Endothelial cell (in vitro differentiated cells): Measurements from ENCODE around the gene ZAR1L. TPM values are rescaled to one million over a fixed set of nuclear protein-coding genes. Genes with fewer than 3 reads are reported as not detected.
A peak's percentile ranks its signal among the peaks of the same experiment; 100 is the strongest.

Source experiments
- DNase-seq: peaks from one replicate; pipeline ENCODE4 v3.0.0; 2021; ENCODE audit warnings: low spot score
- H3K27ac Mint-ChIP-seq: one replicate; pipeline ENCODE4 v1.8.0; 2021; ENCODE audit warnings: mixed read lengths, inconsistent platforms; ENCODE audit not compliant: unreplicated experiment
- H3K27me3 Mint-ChIP-seq: one replicate; pipeline ENCODE4 v1.8.0; 2021; ENCODE audit warnings: mild to moderate bottlenecking, moderate library complexity, mixed read lengths, inconsistent platforms; ENCODE audit not compliant: unreplicated experiment
- H3K36me3 Mint-ChIP-seq: one replicate; pipeline ENCODE4 v1.8.0; 2021; ENCODE audit warnings: mild to moderate bottlenecking, low read depth, mixed read lengths, inconsistent platforms; ENCODE audit not compliant: unreplicated experiment
- H3K4me1 Mint-ChIP-seq: one replicate; pipeline ENCODE4 v1.8.0; 2021; ENCODE audit warnings: mild to moderate bottlenecking, mixed read lengths, inconsistent platforms; ENCODE audit not compliant: unreplicated experiment
- H3K4me3 Mint-ChIP-seq: one replicate; pipeline ENCODE4 v1.8.0; 2021; ENCODE audit warnings: mild to moderate bottlenecking, mixed read lengths, inconsistent platforms; ENCODE audit not compliant: unreplicated experiment
- H3K9me3 Mint-ChIP-seq: one replicate; pipeline ENCODE4 v1.8.0; 2021; ENCODE audit warnings: mixed read lengths, inconsistent platforms; ENCODE audit not compliant: unreplicated experiment
- total RNA-seq: library from RNA; stranded (reverse); fragmentation: NEBNext Ultra II Directional; extraction: Animal tissue kit (Norgen Biotek cat#: 25700); gene quantifications from one replicate; pipeline ENCODE4 v1.2.1, GENCODE V29; 2021; ENCODE audit not compliant: unreplicated experiment
- TF ChIP-seq, protein P1 (sequence below): fragments of 200-600 bp; sonication (generic); IDR thresholded peaks from one replicate; pipeline ENCODE4 v1.5.0; 2021; ENCODE audit warnings: antibody characterized with exemption; ENCODE audit not compliant: unreplicated experiment

ZAR1L gene
- total RNA-seq, 1 donor from 2014 or later = not detected

GRCh38 chr13:32340914-32341313 is 25.8 kb upstream of the ZAR1L start:
- no peaks in the 10 kb centered on the region for H3K27me3 Mint-ChIP-seq
- H3K27ac Mint-ChIP-seq = no peak overlapping the region
- no peak for DNase-seq
- no peak overlapping the region for H3K4me3 Mint-ChIP-seq
- no peaks in the 10 kb centered on the region for H3K4me1 Mint-ChIP-seq
- TF ChIP-seq, protein P1, sequence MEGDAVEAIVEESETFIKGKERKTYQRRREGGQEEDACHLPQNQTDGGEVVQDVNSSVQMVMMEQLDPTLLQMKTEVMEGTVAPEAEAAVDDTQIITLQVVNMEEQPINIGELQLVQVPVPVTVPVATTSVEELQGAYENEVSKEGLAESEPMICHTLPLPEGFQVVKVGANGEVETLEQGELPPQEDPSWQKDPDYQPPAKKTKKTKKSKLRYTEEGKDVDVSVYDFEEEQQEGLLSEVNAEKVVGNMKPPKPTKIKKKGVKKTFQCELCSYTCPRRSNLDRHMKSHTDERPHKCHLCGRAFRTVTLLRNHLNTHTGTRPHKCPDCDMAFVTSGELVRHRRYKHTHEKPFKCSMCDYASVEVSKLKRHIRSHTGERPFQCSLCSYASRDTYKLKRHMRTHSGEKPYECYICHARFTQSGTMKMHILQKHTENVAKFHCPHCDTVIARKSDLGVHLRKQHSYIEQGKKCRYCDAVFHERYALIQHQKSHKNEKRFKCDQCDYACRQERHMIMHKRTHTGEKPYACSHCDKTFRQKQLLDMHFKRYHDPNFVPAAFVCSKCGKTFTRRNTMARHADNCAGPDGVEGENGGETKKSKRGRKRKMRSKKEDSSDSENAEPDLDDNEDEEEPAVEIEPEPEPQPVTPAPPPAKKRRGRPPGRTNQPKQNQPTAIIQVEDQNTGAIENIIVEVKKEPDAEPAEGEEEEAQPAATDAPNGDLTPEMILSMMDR = no peak
- no peaks in the 10 kb centered on the region for H3K9me3 Mint-ChIP-seq
- H3K36me3 Mint-ChIP-seq = peaks cover 4% of the 10 kb centered on the region

DNA sequence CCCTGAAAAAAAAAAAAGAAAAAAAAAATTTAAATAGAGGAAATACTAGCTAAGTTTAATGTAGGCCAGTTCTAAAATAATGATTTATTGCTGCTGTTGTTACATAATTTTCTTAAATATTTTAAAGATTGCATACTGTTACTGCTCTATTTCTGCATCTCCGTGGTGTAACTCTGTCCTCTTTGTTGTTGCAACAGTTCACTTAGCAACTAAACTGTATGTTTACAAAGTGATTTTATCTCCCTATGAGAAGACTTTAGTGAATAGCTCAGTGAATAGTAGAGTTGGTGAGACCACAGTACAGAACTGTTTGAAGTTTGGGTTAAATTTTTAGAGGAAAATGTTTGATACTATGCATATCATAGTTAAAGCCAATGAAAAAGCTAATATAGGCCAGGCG is 19.5 kb upstream of the ZAR1L start:
- Mint-ChIP-seq H3K36me3 (peaks cover 11% of the 10 kb centered on the region), H3K4me1 (no peaks in the 10 kb centered on the region), H3K27me3 (no peaks in the 10 kb centered on the region), H3K4me3 (no peak overlapping the region), H3K27ac (peak overlapping the region; percentile 48), H3K9me3 (no peaks in the 10 kb centered on the region)
- TF ChIP-seq, protein P1 = no peak
- no peak for DNase-seq

DNA sequence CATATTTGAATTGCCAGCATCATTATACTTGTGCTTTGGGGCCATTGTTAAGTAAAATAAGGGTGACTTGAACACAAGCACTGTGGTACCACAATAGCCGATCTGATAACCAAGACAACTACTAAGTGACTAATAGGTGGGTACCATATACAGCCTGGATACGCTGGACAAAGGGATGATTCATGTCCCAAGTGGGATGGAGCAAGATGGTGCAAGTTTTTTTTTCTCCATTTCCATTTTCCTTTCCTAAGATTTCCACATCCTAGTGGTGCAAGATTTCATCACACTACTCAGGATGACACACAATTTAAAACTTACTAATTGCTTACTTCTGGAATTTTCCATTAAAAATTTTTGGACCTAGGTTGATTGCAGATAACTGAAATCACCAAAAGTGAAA is 15.3 kb upstream of the ZAR1L start:
- H3K36me3 Mint-ChIP-seq = peaks cover 8% of the 10 kb centered on the region
- H3K27me3 Mint-ChIP-seq = no peaks in the 10 kb centered on the region
- no peak overlapping the region for H3K4me3 Mint-ChIP-seq
- H3K27ac Mint-ChIP-seq = no peak overlapping the region
- no peaks in the 10 kb centered on the region for H3K9me3 Mint-ChIP-seq
- no peak for DNase-seq
- H3K4me1 Mint-ChIP-seq = no peaks in the 10 kb centered on the region
- TF ChIP-seq, protein P1 = no peak

DNA sequence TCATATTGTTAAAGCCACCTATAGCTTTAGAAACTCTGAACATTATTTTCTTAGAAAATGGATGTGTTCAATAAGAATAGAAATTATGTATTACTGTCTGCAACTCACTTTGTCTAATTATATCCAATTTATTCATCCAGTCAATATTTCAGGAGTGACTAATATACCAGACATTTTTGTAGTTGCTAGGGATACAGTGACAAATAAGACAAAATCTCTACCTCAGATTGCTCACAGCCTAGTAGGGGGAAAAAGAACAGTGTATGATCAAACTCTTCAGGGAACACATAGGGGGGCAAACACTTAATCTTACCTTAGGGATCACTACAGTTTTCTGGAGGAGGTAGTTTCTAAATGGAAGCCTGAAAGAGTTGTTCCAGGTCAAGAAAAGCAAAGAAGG is 8.7 kb upstream of the ZAR1L start:
- Mint-ChIP-seq H3K4me3 (no peak overlapping the region), H3K27me3 (no peaks in the 10 kb centered on the region), H3K36me3 (no peaks in the 10 kb centered on the region), H3K9me3 (no peaks in the 10 kb centered on the region), H3K4me1 (no peaks in the 10 kb centered on the region), H3K27ac (no peak overlapping the region)
- TF ChIP-seq, protein P1 = no peak
- no peak for DNase-seq

GRCh38 chr13:32320528-32320927 is 5.4 kb upstream of the ZAR1L start:
- TF ChIP-seq, protein P1 = no peak
- H3K9me3 Mint-ChIP-seq = no peaks in the 10 kb centered on the region
- no peaks in the 10 kb centered on the region for H3K27me3 Mint-ChIP-seq
- no peaks in the 10 kb centered on the region for H3K36me3 Mint-ChIP-seq
- no peak for DNase-seq
- H3K27ac Mint-ChIP-seq = no peak overlapping the region
- no peak overlapping the region for H3K4me3 Mint-ChIP-seq
- no peaks in the 10 kb centered on the region for H3K4me1 Mint-ChIP-seq
